DMS 273 (cell line): ENCODE data around the gene TSEN34.
"Not testable (repeated sequence)": the region's sequence is repeated elsewhere in the genome, so short reads cannot be mapped to it uniquely, and the experiment has no call there.

Experiments used
- DNase-seq: peaks from one replicate; lab custom pipeline; 2025; ENCODE audit not compliant: unreplicated experiment; lab: John Stamatoyannopoulos, UW

Gene TSEN34

GRCh38 chr19:54231077-54231931 is 40.2 kb downstream of the TSEN34 start:
- DNase-seq: peak; percentile 94

GRCh38 chr19:54233941-54234340 is 42.8 kb downstream of the TSEN34 start:
- DNase-seq: no peak

- DNase-seq: not testable (repeated sequence)
Observed at GRCh38 chr19:54239491-54240371, 48.6 kb downstream of the TSEN34 start.

GRCh38 chr19:54240372-54241336 is 49.5 kb downstream of the TSEN34 start:
- not testable (repeated sequence) for DNase-seq

GRCh38 chr19:54242234-54242633 is 51.1 kb downstream of the TSEN34 start:
- DNase-seq: not testable (repeated sequence)

- DNase-seq: not testable (repeated sequence)
Observed at GRCh38 chr19:54242646-54243045, 51.5 kb downstream of the TSEN34 start, which contains the start of gene LILRA6. TSS of gene LILRA6 (minus strand) at chr19:54242790.

- not testable (repeated sequence) for DNase-seq
Observed at GRCh38 chr19:54243809-54244208, 52.7 kb downstream of the TSEN34 start.
